Measurements from ENCODE around the gene GUCD1.

DNA sequence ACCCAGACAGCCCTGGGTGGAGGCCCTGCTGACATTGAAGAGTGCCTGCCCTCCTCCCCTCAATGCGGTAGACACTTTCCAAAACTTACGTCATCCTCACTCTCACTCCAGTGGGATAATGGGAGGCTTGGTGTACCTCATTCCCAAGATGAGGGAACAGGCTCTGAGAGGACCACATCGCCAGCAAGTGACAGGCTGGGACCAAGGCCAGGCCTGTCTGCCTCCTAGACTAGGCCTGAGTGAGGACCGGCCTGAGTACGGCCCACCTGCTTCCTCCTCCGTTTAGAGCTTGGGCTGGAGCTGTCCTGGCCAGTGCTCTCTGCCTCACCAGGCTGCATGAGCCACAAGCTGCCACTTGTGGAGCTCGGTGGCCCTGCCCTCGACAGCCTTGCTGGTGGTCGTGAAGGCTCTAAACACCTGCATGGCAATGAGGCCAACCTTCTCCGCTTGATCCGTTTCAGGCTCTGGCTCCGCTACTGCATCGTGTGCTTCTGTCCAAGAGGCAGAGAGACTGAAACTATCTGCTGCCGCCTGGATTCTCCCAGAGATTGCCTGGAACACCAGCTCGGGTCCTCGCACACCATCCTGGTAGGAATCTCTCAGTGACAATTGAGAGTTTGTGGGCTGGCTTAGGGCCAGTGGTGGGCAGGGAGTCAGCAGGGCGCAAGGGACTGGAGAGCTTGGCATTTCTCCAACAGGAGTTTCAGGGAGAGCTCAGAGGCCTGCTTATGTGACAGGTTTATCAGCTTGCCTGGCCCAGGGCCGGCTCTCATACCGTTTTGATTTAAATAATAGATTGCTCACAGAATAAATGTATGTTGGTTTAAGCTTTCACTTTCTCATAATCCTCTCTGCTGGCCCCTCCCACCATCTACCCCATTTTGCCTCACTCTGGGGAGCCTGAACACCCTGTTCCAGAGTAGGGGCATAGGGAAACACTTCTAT is 28.6 kb upstream of the GUCD1 start:
- TF ChIP-seq, protein P1, sequence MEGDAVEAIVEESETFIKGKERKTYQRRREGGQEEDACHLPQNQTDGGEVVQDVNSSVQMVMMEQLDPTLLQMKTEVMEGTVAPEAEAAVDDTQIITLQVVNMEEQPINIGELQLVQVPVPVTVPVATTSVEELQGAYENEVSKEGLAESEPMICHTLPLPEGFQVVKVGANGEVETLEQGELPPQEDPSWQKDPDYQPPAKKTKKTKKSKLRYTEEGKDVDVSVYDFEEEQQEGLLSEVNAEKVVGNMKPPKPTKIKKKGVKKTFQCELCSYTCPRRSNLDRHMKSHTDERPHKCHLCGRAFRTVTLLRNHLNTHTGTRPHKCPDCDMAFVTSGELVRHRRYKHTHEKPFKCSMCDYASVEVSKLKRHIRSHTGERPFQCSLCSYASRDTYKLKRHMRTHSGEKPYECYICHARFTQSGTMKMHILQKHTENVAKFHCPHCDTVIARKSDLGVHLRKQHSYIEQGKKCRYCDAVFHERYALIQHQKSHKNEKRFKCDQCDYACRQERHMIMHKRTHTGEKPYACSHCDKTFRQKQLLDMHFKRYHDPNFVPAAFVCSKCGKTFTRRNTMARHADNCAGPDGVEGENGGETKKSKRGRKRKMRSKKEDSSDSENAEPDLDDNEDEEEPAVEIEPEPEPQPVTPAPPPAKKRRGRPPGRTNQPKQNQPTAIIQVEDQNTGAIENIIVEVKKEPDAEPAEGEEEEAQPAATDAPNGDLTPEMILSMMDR (IDR thresholded peaks at IDR 0.05) = no peak
- TF ChIP-seq POLR2AphosphoS5 (IDR thresholded peaks at IDR 0.05) = peak in 2 of 4 donors; percentile 4 to 28
- no peak for TF ChIP-seq EP300 (IDR thresholded peaks at IDR 0.05)
- TF ChIP-seq POLR2A (IDR thresholded peaks at IDR 0.05) = no peak
